B cell (primary cell): ENCODE results near the gene IPO7. TPM values are rescaled to one million over a fixed set of nuclear protein-coding genes. Genes with fewer than 3 reads are reported as not detected.
A peak's percentile ranks its signal among the peaks of the same experiment; 100 is the strongest.

Experiments used
- ATAC-seq: fragments of 200-7000 bp; cut with Tn5 transposase; one replicate; pipeline ENCODE4 v1.10.0; 2021; ENCODE audit warnings: low read depth, mild to moderate bottlenecking, moderate number of reproducible peaks, moderate library complexity
- CTCF ChIA-PET: fragments of 350-600 bp; sonication (Branson Sonifier 250); formaldehyde crosslinking; loops from one replicate; lab custom pipeline; 2021; ENCODE audit warnings: antibody characterized with exemption, inconsistent platforms; lab: Charles Lee
- POLR2A ChIA-PET: fragments of 350-600 bp; sonication (Branson Sonifier 250); formaldehyde crosslinking; loops from one replicate; lab custom pipeline; 2021; ENCODE audit warnings: antibody characterized with exemption; lab: Charles Lee
- DNase-seq: peaks from one replicate; pipeline ENCODE4 v3.0.0; 2013
- H2AFZ ChIP-seq: 2 replicates; pipeline ENCODE4 v1.6.1; 2012; ENCODE audit warnings: mild to moderate bottlenecking, low read depth, low read length; ENCODE audit not compliant: insufficient read depth, poor library complexity, severe bottlenecking
- H3K27ac ChIP-seq, 2 donors: 1 replicate in 1 of 2; 2 replicates in 1 of 2; pipeline ENCODE4 v1.5.1; 2012 to 2013; ENCODE audit warnings: low read length in 2 of 2, mild to moderate bottlenecking in 2 of 2, moderate library complexity in 1 of 2
- H3K27me3 ChIP-seq, 4 experiments: fragments of 200-600 bp in 1 of 4; sonication (generic) in 1 of 4; replicated peaks in 1 of 4; 1 replicate in 2 of 4; 2 replicates in 2 of 4; pipeline versions ENCODE4 v1.6.1 to v1.7.0; 2013 to 2016; ENCODE audit warnings: low read length in 3 of 4, mild to moderate bottlenecking in 2 of 4, mixed read lengths in 1 of 4, moderate library complexity in 1 of 4; ENCODE audit not compliant: insufficient read depth in 4 of 4, control insufficient read depth in 3 of 4; ENCODE audit errors: control extremely low read depth in 1 of 4
- H3K36me3 ChIP-seq, 2 experiments: replicated peaks in 1 of 2; 1 replicate in 1 of 2; 2 replicates in 1 of 2; pipeline versions ENCODE4 v1.6.1 to v1.7.1; 2013; ENCODE audit warnings: low read length in 1 of 2; ENCODE audit not compliant: insufficient read depth in 2 of 2, control insufficient read depth in 1 of 2; ENCODE audit errors: control extremely low read depth in 1 of 2, extremely low read depth in 1 of 2
- H3K4me1 ChIP-seq, 2 donors: fragments of 200-600 bp in 1 of 2; sonication (generic) in 1 of 2; 1 replicate in 1 of 2; 2 replicates in 1 of 2; pipeline versions ENCODE4 v1.5.1 to v1.6.1; 2013 to 2017; ENCODE audit warnings: low read length in 2 of 2; ENCODE audit not compliant: control insufficient read depth in 2 of 2, insufficient read depth in 2 of 2
- H3K4me2 ChIP-seq: replicated peaks from 2 replicates; pipeline ENCODE3; 2012; ENCODE audit warnings: mild to moderate bottlenecking, low read depth, low read length; ENCODE audit not compliant: poor library complexity, severe bottlenecking
- H3K4me3 ChIP-seq, 5 experiments: fragments of 200-600 bp in 1 of 5; sonication (generic) in 1 of 5; 1 replicate in 3 of 5; 2 replicates in 2 of 5; pipeline versions ENCODE4 v1.5.1 to v1.7.0; 2011 to 2016; ENCODE audit warnings: low read length in 4 of 5, mild to moderate bottlenecking in 4 of 5, low read depth in 2 of 5, control low read depth in 1 of 5, moderate library complexity in 1 of 5; ENCODE audit not compliant: insufficient read depth in 1 of 5; ENCODE audit errors: control extremely low read depth in 1 of 5, extremely low read depth in 1 of 5
- H3K79me2 ChIP-seq: fragments of 200-600 bp; sonication (generic); one replicate; pipeline ENCODE4 v1.6.0; 2016; ENCODE audit warnings: low read length; ENCODE audit not compliant: control insufficient read depth, insufficient read depth
- H3K9ac ChIP-seq: fragments of 200-600 bp; sonication (generic); 2 replicates; pipeline ENCODE4 v1.6.1; 2017; ENCODE audit warnings: mild to moderate bottlenecking, low read length, moderate library complexity
- H3K9me3 ChIP-seq, 3 donors: one replicate each; pipeline versions ENCODE4 v1.6.1 to v1.7.1; 2013; ENCODE audit warnings: low read length in 2 of 3; ENCODE audit not compliant: control insufficient read depth in 2 of 3, insufficient read depth in 1 of 3; ENCODE audit errors: control extremely low read depth in 1 of 3
- H4K20me1 ChIP-seq: 2 replicates; pipeline ENCODE4 v1.6.0; 2012; ENCODE audit warnings: mild to moderate bottlenecking, low read length; ENCODE audit not compliant: insufficient read depth, control insufficient read depth, poor library complexity, severe bottlenecking
- H3K27ac Mint-ChIP-seq: one replicate; pipeline ENCODE4 v1.8.0; 2021; ENCODE audit warnings: mixed read lengths
- H3K27me3 Mint-ChIP-seq: one replicate; pipeline ENCODE4 v1.8.0; 2021; ENCODE audit warnings: mixed read lengths
- H3K4me1 Mint-ChIP-seq: one replicate; pipeline ENCODE4 v1.8.0; 2021; ENCODE audit warnings: mixed read lengths
- H3K4me3 Mint-ChIP-seq: one replicate; pipeline ENCODE4 v1.8.0; 2021; ENCODE audit warnings: mixed read lengths
- H3K9me3 Mint-ChIP-seq: one replicate; pipeline ENCODE4 v1.8.0; 2022; ENCODE audit warnings: mixed read lengths; ENCODE audit not compliant: insufficient read depth
- EZH2 ChIP-seq: IDR thresholded peaks from 2 replicates; pipeline ENCODE4 v1.6.1; 2012; ENCODE audit warnings: borderline replicate concordance, low read depth, mild to moderate bottlenecking, moderate library complexity, low read length; ENCODE audit not compliant: insufficient read depth, poor library complexity, severe bottlenecking
- WGBS: methylation state at CpG from one replicate; pipeline ENCODE4 v1.1.5; 2013; ENCODE audit warnings: missing lambda C conversion rate; ENCODE audit not compliant: insufficient coverage; 5-methylcytosine and 5-hydroxymethylcytosine counted together
- intact Hi-C: fragments of 100-400 bp; cut with micrococcal nuclease; formaldehyde crosslinking; loops from one replicate; pipeline ENCODE4 v1.10.0; 2022
- polyA plus RNA-seq: library from polyadenylated mRNA; depleted of rRNA; stranded (reverse); fragments of >200 nt; gene quantifications from 2 replicates; pipeline ENCODE4 v1.2.3, GENCODE V29; 2012
- total RNA-seq, 2 donors: library from RNA; stranded (reverse); fragments of 120-200 nt in 1 of 2; gene quantifications; 1 replicate in 1 of 2; 2 replicates in 1 of 2; pipeline versions ENCODE4 v1.2.3 to v1.2.4, GENCODE V29; 2013 to 2022
- TF ChIP-seq, protein P1 (sequence below): fragments of 200-600 bp; IDR thresholded peaks from one replicate; pipeline ENCODE4 v1.8.0; 2022; ENCODE audit warnings: antibody characterized with exemption, mild to moderate bottlenecking

Gene IPO7
- total and polyA plus RNA-seq, 2 donors (not counting 1 experiment from before 2014, with no cell fraction given) = 9.8 to 53.2 TPM

DNA sequence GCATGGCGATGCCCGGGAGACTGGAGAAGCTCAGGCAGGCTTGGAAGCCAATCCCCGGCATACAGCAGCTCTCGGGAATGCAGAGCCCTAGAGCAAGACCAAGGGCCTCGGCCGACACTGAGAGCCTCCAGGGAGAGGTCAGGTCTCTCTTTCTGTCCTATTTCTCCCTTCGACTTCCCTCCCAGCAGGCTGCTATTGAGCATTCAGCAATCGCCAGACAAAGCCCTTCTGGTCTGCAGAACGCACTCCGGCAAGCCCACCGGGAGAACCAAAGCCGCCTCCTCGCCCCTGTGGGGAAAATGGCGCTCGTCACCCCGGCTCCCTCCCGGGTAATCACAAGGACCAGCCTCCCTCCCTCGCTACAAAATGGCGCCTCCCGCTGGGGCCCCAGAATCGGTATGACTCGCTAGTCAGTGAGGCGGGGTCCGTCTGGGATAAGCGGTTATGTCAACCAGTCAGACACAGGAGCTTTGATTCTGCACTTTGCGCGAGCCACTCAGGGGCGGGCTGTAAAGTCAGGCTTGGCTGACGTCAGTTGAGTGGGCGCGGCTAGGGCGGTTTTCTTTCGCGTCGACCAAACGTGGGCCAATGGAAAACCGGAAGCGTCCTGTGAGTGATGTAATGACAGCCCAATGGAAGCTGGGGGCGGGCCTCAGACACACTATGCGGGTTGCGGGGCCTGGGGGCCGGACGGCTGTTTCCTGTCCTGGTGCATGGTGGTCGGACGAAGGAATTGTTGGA, 76.0 kb downstream of the IPO7 start, which contains the start of gene ZNF143:
Gene ZNF143, plus strand, starts transcription at position 691 of the 741 bp plus-strand sequence. CDS start 10,297 bp downstream, outside the sequence.
- H3K4me1 ChIP-seq = peaks cover 19 to 26% of the 10 kb centered on the region in 2 donors
- CTCF ChIA-PET = interaction anchor here (0.6 to 1.3 kb wide), 3 partner anchors 11 to 183 kb away, joined by 3 to 4 read pairs (median 3); no protein-coding TSS in a partner anchor
- peak within 1 kb of the TSS; percentile 95 to 99 for H3K27ac ChIP-seq
- H3K4me1 Mint-ChIP-seq = peaks cover 26% of the 10 kb centered on the region
- H3K4me3 ChIP-seq = peak within 1 kb of the TSS; percentile 87 to 98 (median 93)
- H3K4me3 Mint-ChIP-seq = peak within 1 kb of the TSS; percentile 97
- peak; percentile 82 for ATAC-seq
- under 1% methylated on average over 45 of the region's 45 CpGs for WGBS
- TF ChIP-seq EZH2 = no peak
- TF ChIP-seq, protein P1, sequence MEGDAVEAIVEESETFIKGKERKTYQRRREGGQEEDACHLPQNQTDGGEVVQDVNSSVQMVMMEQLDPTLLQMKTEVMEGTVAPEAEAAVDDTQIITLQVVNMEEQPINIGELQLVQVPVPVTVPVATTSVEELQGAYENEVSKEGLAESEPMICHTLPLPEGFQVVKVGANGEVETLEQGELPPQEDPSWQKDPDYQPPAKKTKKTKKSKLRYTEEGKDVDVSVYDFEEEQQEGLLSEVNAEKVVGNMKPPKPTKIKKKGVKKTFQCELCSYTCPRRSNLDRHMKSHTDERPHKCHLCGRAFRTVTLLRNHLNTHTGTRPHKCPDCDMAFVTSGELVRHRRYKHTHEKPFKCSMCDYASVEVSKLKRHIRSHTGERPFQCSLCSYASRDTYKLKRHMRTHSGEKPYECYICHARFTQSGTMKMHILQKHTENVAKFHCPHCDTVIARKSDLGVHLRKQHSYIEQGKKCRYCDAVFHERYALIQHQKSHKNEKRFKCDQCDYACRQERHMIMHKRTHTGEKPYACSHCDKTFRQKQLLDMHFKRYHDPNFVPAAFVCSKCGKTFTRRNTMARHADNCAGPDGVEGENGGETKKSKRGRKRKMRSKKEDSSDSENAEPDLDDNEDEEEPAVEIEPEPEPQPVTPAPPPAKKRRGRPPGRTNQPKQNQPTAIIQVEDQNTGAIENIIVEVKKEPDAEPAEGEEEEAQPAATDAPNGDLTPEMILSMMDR = no peak
- H3K27me3 Mint-ChIP-seq = no peaks in the 10 kb centered on the region
- no peaks in the 10 kb centered on the region for H3K9me3 ChIP-seq
- POLR2A ChIA-PET = interaction anchor here (0.5 to 2.3 kb wide), 23 partner anchors 10 to 1348 kb away, joined by 3 to 11 read pairs (median 4); partner anchors contain the start of genes EIF4G2, IPO7, TMEM41B and TMEM9B
- DNase-seq = peak; percentile 100
- H3K4me2 ChIP-seq = peak within 1 kb of the TSS; percentile 81
- intact Hi-C loops = loop anchor here (1.0 to 2.0 kb wide), 13 partner anchors 76 to 1348 kb away; partner anchors contain the start of genes CTR9, EIF4G2, IPO7 and RNF141
- H3K79me2 ChIP-seq = peaks cover 56% of the 10 kb centered on the region
- H3K9me3 Mint-ChIP-seq = no peaks in the 10 kb centered on the region
- no peaks in the 10 kb centered on the region for H3K27me3 ChIP-seq
- H3K9ac ChIP-seq = peak within 1 kb of the TSS; percentile 97
- H3K27ac Mint-ChIP-seq = peak within 1 kb of the TSS; percentile 98
- no peaks in the 10 kb centered on the region for H3K36me3 ChIP-seq
- H4K20me1 ChIP-seq = no peaks in the 10 kb centered on the region
- H2AFZ ChIP-seq = peak within 1 kb of the TSS; percentile 76
